ENCODE results near the gene ASTN2.

Gene ASTN2

DNA sequence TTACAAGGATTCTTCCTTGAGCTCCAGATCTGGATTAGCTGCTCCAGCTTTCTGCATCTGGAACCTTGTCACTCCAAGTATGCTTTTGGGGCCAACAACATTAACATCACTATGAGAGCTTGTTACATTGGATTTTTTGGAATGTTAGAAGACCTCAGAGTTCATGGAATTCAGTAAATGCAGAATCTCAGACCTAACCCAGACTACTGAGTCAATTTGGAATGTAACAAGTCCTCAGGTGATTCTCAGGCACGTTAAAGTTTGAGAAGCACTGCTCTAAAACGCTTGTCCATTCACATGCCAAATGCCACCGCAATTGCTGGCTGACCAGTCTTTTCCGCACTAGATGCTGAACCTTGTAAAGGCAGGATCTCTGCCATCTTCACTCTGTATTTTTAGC is 979.2 kb downstream of the ASTN2 start:
- no peak for ATAC-seq

GRCh38 chr9:116434314-116434713 is 980.5 kb downstream of the ASTN2 start:
- ATAC-seq = no peak

GRCh38 chr9:116432051-116432450 is 982.8 kb downstream of the ASTN2 start:
- ATAC-seq = no peak

DNA sequence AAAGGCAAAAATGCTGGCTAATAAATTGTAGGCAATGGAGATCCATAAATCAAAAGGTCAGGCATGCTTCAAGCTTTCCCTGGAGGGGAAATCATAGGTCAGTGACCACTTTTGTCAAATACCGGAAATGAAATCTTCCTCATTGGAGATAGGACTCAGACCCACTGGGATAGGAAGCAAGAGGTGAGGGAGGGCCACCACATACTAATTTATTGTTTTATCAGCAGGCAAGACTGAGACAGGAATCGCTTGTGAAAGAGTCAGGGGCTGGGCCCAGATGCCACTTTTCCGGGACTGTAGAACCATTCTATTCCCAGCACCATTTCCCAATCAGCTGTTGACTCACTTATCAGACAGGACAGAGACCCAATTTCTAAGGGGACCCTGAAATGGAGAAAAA is 984.0 kb downstream of the ASTN2 start:
- ATAC-seq = no peak

DNA sequence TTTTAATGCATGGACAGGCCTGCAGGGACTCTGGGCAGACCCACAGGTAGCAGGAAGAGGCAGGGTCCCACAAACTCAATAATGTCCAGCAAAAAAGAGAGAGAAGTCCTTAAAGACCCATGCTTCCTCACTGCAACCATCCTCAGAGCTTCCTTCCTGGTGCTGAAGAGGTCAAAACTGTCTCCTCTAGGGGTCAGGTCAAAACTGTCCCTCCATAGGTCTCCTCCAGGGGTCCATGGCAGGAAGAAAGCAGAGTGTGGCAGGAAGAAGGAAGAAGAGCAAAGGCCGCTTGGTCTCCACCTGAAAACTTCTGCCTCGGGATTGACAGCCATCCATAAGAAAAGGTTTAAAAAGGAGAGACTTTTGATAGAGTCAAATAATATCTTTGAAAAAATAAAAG is 989.6 kb downstream of the ASTN2 start:
- ATAC-seq = no peak

- ATAC-seq = no peak
Observed at GRCh38 chr9:116423149-116423548, 991.7 kb downstream of the ASTN2 start.

DNA sequence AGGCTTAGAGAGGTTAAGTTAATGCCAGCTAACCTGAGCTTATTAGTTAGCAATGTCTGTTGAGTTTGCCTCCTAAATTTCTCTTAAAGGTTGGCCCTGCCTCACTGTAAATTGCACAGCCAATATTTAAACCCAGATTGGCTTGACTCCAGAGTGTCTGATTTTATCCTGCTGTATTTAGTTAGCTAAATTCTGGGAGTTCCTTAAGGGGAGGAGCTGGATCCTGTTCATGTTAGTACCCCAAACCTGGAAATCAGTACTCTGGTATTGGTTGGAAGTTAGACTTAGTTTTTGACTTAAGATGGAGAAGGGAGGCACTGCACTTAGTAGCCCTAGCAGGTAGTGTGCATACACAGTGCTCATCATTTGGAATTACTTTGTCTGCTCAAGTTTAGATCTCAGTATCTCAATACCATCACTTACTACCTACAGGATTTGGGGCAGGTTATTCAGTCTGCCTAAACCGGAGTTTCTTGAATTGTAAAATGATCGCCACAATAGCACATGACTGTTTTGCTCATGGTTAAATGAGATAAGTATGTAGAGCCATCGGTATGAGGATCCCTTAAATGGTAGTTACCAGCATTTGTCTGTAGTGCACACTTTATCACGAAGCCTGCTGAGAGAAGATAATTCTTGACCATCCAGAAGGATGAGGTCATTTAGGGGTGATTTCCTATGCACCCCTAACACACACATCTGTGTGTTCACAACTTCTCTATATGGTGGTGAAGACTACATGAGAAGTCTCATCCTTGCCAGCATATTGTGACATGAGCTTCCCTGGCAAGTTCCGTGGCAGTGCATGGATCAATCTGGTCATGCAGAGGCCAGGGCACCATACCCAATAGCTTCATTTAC is 992.5 kb downstream of the ASTN2 start:
- no peak for ATAC-seq

GRCh38 chr9:116420993-116421538 is 993.8 kb downstream of the ASTN2 start:
- ATAC-seq = no peak

GRCh38 chr9:116419181-116419580 is 995.7 kb downstream of the ASTN2 start:
- no peak for ATAC-seq

DNA sequence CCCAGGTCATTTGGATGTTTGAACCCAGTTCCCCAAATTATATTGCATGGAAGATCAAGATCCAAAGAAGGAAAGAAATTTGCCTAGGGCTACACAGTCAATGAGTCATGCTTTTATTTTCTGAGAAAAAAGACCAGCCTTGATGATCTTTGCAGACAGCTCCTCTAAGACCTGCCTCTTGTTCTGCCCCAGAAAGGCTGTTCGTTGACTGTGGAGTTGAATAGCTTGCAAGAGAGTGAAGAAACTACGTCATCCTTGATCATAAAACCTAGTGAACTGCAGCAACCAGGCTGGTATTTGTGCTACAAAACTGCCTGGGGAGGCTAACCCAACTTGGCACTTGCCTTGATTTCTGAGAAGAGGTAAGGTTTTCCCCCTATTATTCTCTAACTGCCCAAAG is 997.4 kb downstream of the ASTN2 start:
- no peak for ATAC-seq

DNA sequence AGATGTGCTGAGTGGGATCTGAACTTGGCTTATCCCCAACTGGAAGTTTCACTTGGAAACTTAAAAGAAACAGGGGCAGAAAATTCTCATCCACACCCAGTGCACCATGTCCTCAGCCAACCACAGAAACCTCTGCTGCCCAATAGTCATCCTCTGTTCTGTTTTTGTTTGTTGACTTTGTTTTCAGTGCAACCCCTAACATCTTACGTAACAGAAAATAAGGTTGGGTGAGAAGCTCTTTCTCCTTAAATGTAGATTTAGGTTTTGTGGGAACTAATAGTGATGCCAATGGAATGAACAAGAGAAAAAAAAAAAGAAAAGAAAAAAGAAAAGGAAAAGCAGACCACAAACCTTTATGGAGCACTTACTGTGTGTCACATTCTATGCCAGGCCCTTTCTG is 998.4 kb downstream of the ASTN2 start:
- no peak for ATAC-seq

GRCh38 chr9:116414374-116414773 is 1000.5 kb downstream of the ASTN2 start:
- ATAC-seq = no peak

- no peak for ATAC-seq
Observed at GRCh38 chr9:116411506-116411905, 1003.4 kb downstream of the ASTN2 start.

DNA sequence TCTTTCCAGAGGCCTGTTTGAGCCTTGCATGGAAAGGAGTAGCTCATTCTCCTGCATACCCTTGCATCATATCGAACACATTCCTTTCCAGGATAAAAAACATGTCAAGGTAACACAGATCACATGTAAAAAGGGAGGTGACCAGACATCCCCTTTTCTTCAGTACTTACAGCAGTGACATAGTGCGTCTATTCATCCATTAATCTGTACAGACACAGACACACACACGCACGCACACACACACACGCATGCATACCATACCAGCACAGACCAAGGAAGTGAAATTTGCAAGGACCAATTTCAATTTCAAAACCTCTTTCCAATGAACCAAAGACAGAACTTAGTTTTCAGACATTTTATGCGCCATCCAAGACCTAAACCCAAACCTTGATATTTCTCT is 1005.2 kb downstream of the ASTN2 start:
- ATAC-seq = no peak

DNA sequence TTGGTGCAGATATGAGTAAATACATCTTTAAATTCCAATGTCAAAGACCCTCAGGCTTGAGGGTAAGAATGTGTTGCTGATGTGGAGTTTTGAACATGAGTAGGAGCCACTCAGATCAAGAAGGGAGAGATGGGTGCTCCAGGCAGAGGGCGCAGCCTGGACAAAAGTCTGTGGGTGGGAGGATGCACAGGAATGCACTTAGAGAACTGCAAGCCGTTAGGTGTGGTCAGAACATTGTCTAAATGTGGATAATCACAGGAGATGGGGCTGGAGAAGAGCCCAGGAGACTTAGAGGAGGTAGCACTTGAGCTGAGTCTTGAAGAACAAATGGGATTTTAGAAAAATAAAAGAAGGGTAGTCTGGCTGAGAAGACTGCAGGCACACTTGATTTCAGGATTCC is 1005.7 kb downstream of the ASTN2 start:
- no peak for ATAC-seq

- no peak for ATAC-seq
Observed at GRCh38 chr9:116406469-116406868, 1008.4 kb downstream of the ASTN2 start.

DNA sequence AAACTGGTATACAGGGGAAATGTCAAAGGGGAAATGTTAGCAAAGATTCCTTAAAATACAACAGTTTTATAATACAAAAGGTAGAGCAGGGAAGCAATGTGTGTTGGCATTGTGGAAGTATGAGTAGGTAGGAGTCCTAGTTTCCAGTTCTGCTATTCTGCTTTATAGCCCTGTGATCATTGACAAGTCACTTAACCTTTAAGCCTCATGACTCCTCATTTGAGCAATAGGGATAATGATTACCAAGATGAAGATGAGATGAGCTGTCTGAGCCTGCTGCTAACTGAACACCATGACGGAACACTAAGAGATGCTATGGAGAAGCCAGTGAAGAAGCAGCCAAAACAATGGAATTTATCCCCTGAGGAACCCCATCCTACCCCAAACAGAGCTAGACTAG is 1009.5 kb downstream of the ASTN2 start:
- ATAC-seq = no peak

DNA sequence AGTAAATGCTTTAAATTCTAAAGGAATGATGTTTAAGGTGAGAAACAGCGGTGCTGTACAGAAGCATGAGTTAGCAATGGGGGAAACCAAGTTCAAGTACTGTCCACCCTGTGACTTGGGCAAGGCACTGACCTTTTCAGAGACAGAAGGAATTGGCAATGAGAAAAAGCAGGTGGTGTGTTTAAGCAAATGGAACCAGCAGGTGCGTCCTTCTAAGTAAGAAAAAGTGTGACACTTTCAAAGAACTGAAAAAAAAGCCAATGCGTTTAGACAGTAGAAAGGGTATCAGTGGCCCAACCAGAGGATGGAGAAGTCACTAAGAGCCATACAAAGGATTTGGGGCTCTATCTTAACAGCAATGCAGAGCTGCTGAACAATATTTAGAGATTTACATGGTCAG is 1010.6 kb downstream of the ASTN2 start:
- no peak for ATAC-seq

GRCh38 chr9:116403171-116403570 is 1011.7 kb downstream of the ASTN2 start:
- ATAC-seq = no peak

GRCh38 chr9:116395699-116396037 is 1019.2 kb downstream of the ASTN2 start:
- no peak for ATAC-seq

DNA sequence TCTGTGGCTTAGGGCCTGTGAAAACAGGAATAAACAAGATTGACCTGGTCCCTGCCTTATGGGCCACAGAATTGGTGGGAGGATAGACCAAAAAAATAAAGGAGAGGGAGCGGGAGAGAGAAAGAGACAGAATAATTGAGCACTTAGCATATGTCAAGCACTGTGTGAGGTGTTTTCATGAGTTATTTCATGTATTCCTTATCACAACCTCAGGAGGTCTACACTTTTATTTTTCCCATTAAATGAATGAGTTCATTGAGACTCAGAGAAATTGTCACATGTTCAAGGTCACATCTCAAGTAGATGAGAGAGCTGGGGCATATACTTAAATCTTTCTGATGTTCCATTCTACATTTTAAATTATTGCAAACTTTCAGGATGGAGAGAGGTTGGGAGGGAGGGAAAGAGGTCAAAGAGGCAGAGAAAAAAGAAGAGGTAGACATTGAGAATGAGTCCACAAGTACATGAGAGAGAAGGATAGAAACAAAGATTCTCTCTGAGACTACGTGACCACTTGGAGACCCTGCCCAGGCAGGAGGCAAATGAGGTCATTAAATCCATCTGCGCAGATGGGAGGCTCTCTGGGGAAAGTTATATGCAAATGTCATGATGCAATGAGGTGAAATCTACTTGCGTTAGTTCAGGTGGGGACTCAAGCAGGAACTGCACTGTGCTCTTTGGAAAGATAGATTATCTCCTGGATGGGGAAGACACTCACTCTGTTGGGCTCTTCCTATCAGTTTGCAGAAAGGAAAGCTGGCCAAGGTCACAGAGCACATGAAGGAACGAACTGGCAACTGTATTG is 1019.8 kb downstream of the ASTN2 start:
- ATAC-seq = no peak

DNA sequence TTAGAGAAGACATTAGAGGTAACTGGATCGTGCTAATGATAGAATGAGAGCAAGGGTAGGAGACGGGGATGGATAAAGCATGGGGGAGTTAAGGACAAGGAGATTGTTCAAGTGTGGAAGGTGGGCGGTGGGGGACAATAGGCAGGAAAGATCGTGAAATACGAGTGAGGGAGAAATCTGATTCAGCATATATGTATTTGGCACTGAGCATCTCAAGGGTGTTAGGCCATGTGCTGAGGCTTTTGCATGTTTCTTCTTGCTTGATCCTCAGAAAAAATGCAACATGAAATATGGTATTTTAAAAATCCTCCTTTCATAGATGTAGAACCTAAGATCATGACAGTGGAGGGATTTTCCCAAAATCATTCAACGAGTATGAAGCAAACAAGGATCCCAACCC is 1020.8 kb downstream of the ASTN2 start:
- ATAC-seq = no peak

GRCh38 chr9:116393198-116393597 is 1021.7 kb downstream of the ASTN2 start:
- no peak for ATAC-seq

DNA sequence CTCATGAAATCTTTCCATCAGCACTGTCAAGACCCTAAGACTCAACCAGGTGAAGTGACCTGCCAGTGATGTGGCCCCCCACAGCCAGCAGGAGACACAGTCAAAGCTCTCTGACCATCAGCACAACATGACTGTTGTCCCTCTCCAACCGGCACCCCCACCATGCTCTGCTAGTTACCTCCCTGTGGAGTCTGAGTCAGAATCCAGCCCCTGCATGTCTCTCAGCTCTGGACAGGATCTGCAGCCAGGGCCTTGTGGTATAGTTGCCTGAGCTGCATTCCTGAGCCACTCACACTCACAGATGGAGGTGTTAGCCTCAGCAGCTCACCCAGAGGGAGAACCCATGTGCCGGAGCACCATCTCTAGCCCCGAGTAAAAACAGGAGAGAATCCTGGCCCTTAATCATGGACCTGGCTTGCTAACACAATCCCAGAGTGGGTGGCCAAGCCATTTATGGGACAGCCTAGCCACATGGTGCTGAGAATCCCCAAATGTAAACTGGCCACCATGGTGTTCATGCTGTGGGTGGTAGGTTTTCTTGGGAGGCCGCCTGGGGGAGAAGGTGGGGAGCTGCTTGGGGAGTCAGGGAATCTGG is 1023.5 kb downstream of the ASTN2 start:
- no peak for ATAC-seq

Data from activated CD4-positive, CD25-positive, alpha-beta regulatory T cell treated with anti-CD3 and anti-CD28 coated beads, Interleukin-2, amount 50 U/mL, for 24 hours (primary cell).